Neural cell (in vitro differentiated cells): ENCODE data around the gene PLEKHA1.

Experiments
- CTCF ChIP-seq: fragments of 450-650 bp; IDR thresholded peaks from 2 replicates; pipeline ENCODE4 v1.5.1; 2014; ENCODE audit warnings: antibody characterized with exemption, mild to moderate bottlenecking, moderate library complexity; ENCODE audit not compliant: poor library complexity, severe bottlenecking
- EZH2 ChIP-seq: fragments of 200-600, 300-800 bp; shearing (Covaris generic), sonication (generic); IDR thresholded peaks from 2 replicates; pipeline ENCODE4 v1.6.1; 2014; ENCODE audit warnings: antibody characterized with exemption, low read length, borderline replicate concordance, mild to moderate bottlenecking; ENCODE audit not compliant: insufficient read depth, poor library complexity, severe bottlenecking
- POLR2AphosphoS5 ChIP-seq: IDR thresholded peaks from 2 replicates; pipeline ENCODE4 v1.6.1; 2012

- TF ChIP-seq CTCF, result no peak
- TF ChIP-seq EZH2, result no peak
- TF ChIP-seq POLR2AphosphoS5, result no peak
These were observed 11.9 kb upstream of the PLEKHA1 start for GRCh38 chr10:122362621-122363020.
